Colonic mucosa (tissue), 4 donors: ENCODE results near the gene LENEP. TPM values are rescaled to one million over a fixed set of nuclear protein-coding genes. Genes with fewer than 3 reads are reported as not detected.

Source experiments
- DNase-seq: peaks from one replicate; pipeline ENCODE4 v3.0.0-alpha.2; 2020
- H3K27ac ChIP-seq: fragments of 200-600 bp; one replicate; pipeline ENCODE4 v1.8.0; 2021
- H3K27me3 ChIP-seq: fragments of 200-600 bp; one replicate; pipeline ENCODE4 v1.8.0; 2021
- H3K36me3 ChIP-seq: fragments of 200-600 bp; one replicate; pipeline ENCODE4 v1.8.0; 2021
- H3K4me1 ChIP-seq: fragments of 200-600 bp; one replicate; pipeline ENCODE4 v1.8.0; 2021; ENCODE audit warnings: mild to moderate bottlenecking
- H3K4me3 ChIP-seq: fragments of 200-600 bp; one replicate; pipeline ENCODE4 v1.8.0; 2021
- H3K9ac ChIP-seq, 2 donors: one replicate each; pipeline ENCODE4 v1.7.0; 2013; ENCODE audit warnings: control low read depth in 2 of 2, low read depth in 2 of 2, low read length in 2 of 2
- H3K9me3 ChIP-seq: fragments of 200-600 bp; one replicate; pipeline ENCODE4 v1.8.0; 2021
- intact Hi-C: fragments of 100-400 bp; cut with DNase I; formaldehyde crosslinking; loops from one replicate; pipeline ENCODE4 v1.14.1; 2022
- total RNA-seq, 2 donors: library from RNA; stranded (reverse); fragmentation: NEBNext Ultra II Directional in 1 of 2; extraction: Animal tissue kit (Norgen Biotek cat#: 25700) in 1 of 2; gene quantifications; one replicate each; pipeline ENCODE4 v1.2.1, GENCODE V29; 2021
- TF ChIP-seq, protein P1 (sequence below): fragments of 200-600 bp; IDR thresholded peaks from one replicate; pipeline ENCODE4 v1.8.0; 2022; ENCODE audit warnings: antibody characterized with exemption, mild to moderate bottlenecking
- donor health status: healthy.
- donor health status: DM: no; HTN: no; CAD: no.
- donor health status: DM: no; HTN: no; CAD: no.

Gene LENEP
- total RNA-seq, 2 donors from 2014 or later: not detected

DNA sequence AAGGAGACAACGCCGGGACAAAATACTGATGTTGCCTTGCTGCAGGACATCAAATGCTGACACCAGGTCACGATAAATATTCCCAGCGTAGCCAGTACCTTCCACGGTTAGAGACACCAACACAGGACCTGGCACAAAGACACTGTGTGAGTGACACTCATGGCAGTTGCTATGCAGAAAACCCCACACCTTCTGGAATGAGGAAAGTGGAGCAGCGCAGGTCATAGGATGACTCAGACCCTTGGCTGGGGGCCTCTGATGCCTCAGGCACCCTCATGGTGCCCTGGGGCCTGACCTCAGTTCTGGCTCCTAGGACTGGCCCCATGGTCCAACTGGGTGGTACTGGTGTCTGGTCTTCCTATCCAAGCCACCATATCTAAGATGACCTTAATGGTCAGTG lies 33.2 kb downstream of the LENEP start:
- Histone ChIP-seq H3K4me1 (no peaks in the 10 kb centered on the region), H3K9ac (no peak overlapping the region), H3K9me3 (no peaks in the 10 kb centered on the region), H3K36me3 (no peaks in the 10 kb centered on the region), H3K27me3 (no peaks in the 10 kb centered on the region), H3K27ac (no peak overlapping the region), H3K4me3 (no peak overlapping the region)
- TF ChIP-seq, protein P1, sequence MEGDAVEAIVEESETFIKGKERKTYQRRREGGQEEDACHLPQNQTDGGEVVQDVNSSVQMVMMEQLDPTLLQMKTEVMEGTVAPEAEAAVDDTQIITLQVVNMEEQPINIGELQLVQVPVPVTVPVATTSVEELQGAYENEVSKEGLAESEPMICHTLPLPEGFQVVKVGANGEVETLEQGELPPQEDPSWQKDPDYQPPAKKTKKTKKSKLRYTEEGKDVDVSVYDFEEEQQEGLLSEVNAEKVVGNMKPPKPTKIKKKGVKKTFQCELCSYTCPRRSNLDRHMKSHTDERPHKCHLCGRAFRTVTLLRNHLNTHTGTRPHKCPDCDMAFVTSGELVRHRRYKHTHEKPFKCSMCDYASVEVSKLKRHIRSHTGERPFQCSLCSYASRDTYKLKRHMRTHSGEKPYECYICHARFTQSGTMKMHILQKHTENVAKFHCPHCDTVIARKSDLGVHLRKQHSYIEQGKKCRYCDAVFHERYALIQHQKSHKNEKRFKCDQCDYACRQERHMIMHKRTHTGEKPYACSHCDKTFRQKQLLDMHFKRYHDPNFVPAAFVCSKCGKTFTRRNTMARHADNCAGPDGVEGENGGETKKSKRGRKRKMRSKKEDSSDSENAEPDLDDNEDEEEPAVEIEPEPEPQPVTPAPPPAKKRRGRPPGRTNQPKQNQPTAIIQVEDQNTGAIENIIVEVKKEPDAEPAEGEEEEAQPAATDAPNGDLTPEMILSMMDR: no peak
- intact Hi-C loops: no loop called here
- DNase-seq: no peak

DNA sequence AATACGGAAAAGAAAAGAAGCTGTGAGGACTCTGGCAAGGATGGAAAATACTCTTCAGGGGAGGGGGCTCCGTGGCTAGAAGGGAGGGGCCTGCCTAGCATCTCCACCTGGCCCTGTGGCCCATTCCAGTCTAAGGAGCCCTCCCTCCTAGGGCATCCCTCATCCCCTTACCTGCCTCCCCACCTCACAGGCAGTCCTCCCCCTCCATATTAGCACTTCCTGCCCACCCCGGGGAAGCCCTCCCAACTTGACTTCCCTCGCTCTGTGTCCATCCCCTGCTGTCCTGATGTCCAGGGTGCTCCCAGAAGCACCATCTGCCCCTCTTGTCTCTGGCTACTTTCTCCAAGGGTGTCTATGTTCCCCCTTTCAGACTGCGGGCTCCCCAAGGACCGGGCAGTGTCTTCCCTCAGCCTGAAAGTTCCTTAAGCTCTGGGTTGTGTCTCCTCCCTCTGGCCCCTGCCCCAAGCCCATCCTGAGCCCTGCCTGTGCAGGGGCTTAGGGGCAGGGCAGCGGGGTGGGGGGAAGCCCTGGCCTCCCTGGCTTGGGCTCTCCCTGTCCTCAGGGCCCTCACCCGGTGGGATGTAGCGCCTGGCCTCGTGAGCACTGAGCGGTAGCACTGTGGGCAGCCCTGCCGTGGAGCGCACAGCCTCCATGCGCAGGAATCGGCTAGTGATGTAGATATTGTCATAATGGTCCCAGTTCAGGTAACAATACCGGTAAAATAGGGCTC lies 36.3 kb downstream of the LENEP start:
- no peak overlapping the region for H3K4me3 ChIP-seq
- intact Hi-C loops: no loop called here
- H3K36me3 ChIP-seq: no peaks in the 10 kb centered on the region
- H3K27ac ChIP-seq: no peak overlapping the region
- no peaks in the 10 kb centered on the region for H3K27me3 ChIP-seq
- H3K9me3 ChIP-seq: no peaks in the 10 kb centered on the region
- no peak for DNase-seq
- no peaks in the 10 kb centered on the region for H3K4me1 ChIP-seq
- TF ChIP-seq, protein P1: no peak
- H3K9ac ChIP-seq: no peak overlapping the region

DNA sequence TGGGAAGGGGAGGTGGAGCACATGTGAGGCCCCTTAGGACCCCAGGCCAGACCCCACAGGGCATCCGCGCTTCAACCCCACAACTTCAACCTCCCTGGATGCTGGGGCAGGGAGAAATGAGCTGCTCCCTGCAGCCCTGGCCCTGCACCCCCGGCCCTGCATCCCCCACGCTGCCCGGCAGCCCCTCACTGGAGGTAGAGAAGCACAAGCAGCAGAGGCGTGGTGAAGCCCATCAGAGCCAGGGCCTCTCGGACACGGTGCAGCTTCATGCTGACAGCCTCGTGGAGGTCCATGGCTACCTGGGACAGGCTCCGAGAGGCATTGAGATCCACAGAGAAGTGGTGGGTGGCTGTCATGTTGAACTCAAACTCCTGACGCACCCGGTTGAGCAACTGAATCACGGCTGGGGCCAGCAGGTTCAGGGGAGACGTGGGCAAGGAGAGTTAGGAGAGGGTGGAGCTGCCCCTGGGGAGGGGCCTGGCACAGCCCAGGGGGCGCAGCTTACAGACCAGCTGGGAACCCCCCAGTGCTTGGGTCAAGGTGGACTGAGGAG lies 36.9 kb downstream of the LENEP start:
- Histone ChIP-seq H3K27me3 (no peaks in the 10 kb centered on the region), H3K4me3 (no peak overlapping the region), H3K9ac (no peak overlapping the region), H3K4me1 (no peaks in the 10 kb centered on the region), H3K36me3 (no peaks in the 10 kb centered on the region), H3K9me3 (no peaks in the 10 kb centered on the region), H3K27ac (no peak overlapping the region)
- DNase-seq: no peak
- TF ChIP-seq, protein P1: no peak
- intact Hi-C loops: no loop called here

DNA sequence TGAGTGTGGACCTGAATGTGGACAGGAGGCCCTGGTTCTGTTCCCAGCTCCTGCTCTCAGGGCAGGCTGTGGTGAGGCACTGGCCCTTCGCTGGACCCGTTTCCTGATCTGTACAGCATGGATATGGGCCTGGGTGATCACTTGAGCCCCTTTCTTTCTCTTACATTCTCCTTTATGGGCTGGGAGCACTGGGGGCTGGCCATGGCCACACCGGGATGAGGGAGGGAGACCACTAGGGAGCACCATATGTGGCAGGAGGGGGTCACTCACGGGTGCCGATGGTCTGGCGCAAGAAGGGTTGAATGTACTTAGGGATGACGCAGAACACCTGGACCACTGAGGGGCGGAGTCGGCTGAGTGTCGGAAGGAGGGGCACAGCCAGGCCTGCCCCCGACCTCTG lies 37.5 kb downstream of the LENEP start:
- Histone ChIP-seq H3K36me3 (no peaks in the 10 kb centered on the region), H3K9ac (no peak overlapping the region), H3K4me3 (no peak overlapping the region), H3K4me1 (no peaks in the 10 kb centered on the region), H3K27me3 (no peaks in the 10 kb centered on the region), H3K27ac (no peak overlapping the region), H3K9me3 (no peaks in the 10 kb centered on the region)
- TF ChIP-seq, protein P1: no peak
- intact Hi-C loops: no loop called here
- no peak for DNase-seq

DNA sequence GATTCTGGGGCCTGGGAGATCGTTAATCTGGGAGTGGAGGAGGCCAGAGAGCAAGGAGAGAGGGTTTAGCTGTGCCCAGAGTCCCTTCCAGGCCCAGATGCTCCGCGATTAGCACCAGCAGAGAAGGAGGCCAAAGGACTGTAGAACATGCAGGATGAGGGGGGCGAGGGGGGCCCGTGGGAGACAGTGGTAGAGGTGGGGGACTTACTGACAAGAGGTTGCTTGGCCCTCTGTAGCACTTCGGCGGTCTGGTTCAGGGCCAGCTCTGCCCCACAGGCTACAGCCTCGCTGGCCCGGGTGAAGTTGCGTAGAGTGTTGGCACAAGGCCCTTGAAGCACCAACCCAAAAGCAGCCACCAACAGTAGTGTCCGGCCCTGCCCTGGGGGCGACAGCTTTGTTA lies 39.5 kb downstream of the LENEP start:
- Histone ChIP-seq H3K9ac (no peak overlapping the region), H3K36me3 (no peaks in the 10 kb centered on the region), H3K9me3 (no peaks in the 10 kb centered on the region), H3K4me3 (no peak overlapping the region), H3K4me1 (no peaks in the 10 kb centered on the region), H3K27me3 (no peaks in the 10 kb centered on the region), H3K27ac (no peak overlapping the region)
- no peak for DNase-seq
- TF ChIP-seq, protein P1: no peak
- intact Hi-C loops: no loop called here
